ENCODE data around the gene ACSL1.
A peak's percentile ranks its signal among the peaks of the same experiment; 100 is the strongest.

ACSL1 gene

DNA sequence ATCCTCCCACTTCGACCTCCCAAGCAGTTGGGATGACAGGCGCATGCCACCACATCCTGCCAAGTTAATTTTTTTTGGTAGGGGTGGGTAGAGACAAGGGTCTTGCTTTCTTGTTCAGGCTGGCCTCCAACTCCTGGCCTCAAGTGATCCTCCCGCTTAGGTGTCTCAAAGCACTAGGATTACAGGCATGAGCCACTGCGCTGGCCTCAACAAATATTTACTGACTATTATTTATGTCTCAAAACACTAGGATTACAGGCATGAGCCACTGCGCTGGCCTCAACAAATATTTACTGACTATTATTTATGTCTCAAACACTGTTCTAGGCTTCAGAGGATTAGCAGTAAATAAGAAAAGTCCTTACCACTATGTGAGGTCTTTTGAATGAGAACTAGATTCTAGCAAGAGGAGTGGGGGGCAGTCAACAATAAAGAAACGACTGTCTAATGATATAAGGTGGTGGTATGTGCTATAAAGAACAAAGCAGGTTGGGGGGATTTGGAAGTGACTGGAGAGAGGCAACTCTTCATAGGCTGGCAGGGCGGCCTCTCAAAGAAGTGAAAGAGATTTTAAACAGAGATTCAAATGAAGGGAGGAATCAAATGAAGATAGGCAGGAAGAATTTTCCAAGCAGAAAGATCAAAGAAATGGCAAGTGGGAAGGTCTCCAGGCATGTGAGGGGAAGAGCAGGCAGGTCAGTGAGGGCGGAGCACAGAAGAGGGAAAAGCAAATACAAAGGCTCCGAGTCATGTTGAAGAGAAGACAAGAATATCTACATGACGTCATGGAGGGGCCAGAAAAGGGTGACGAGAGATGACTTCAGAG lies 12.7 kb upstream of the ACSL1 start (continued):
- TF ChIP-seq ZNF660 (tag by site-specific recombination; IDR thresholded peaks at IDR 0.05) (0 out of 2 replicates have a peak, but pooled peaks have one; percentile 21), ZNF214 (tag by site-specific recombination; IDR thresholded peaks at IDR 0.05; ENCODE audit: borderline replicate concordance) (no peak), ZBTB48 (tag by site-specific recombination; IDR thresholded peaks at IDR 0.05) (0 out of 2 replicates have a peak, but pooled peaks have one; percentile 29), KLF1 (tag by site-specific recombination; IDR thresholded peaks at IDR 0.05) (peak; percentile 35; the same call in 1 of the 2 replicates), ZBTB17 (tag by site-specific recombination; IDR thresholded peaks at IDR 0.05) (peak; percentile 52), ZNF37A (tag by site-specific recombination; IDR thresholded peaks at IDR 0.05) (no peak)
- TF ChIP-seq, protein P1, sequence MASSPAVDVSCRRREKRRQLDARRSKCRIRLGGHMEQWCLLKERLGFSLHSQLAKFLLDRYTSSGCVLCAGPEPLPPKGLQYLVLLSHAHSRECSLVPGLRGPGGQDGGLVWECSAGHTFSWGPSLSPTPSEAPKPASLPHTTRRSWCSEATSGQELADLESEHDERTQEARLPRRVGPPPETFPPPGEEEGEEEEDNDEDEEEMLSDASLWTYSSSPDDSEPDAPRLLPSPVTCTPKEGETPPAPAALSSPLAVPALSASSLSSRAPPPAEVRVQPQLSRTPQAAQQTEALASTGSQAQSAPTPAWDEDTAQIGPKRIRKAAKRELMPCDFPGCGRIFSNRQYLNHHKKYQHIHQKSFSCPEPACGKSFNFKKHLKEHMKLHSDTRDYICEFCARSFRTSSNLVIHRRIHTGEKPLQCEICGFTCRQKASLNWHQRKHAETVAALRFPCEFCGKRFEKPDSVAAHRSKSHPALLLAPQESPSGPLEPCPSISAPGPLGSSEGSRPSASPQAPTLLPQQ (tag by site-specific recombination; IDR thresholded peaks at IDR 0.05): 0 out of 2 replicates have a peak, but pooled peaks have one; percentile 29

DNA sequence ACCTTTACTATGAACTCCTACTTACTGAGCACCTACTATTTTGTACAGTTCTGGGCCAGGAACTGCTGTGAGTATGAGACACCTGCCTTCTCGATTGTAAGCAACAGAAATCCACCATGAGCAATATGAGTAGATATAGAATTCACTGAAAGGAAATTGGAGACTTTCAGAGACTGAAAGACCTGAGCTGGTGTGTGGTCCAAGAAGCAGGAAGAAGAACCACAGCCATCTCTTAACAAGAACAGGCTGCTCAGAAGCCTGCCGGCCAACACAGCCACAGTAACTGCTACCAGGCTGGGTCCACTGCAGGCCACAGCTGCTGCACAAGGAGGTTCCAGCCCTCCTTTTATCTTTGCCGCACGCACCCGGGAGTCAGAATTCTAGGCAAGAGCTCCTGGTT lies 10.8 kb upstream of the ACSL1 start:
- Histone ChIP-seq H3K4me3 (ENCODE audit: low read depth, low read length) (no peak overlapping the region), H3K36me3 (ENCODE audit: control insufficient read depth in 2 of 2, insufficient read depth in 1 of 2, low read length in 2 of 2) (no peaks in the 10 kb centered on the region), H3K4me1 (ENCODE audit: control insufficient read depth, insufficient read depth, low read length) (no peaks in the 10 kb centered on the region), H3K27ac (ENCODE audit: extremely low read depth, low read depth, low read length) (no peak overlapping the region), H3K9me3 (ENCODE audit: control insufficient read depth, insufficient read depth, low read depth, low read length) (no peaks in the 10 kb centered on the region)
- TF ChIP-seq ZNF571 (tag by site-specific recombination; IDR thresholded peaks at IDR 0.05) (no peak), TCF7L2 (IDR thresholded peaks at IDR 0.05; ENCODE audit: borderline replicate concordance, low read depth, low read length) (no peak), ZNF24 (tag by site-specific recombination; IDR thresholded peaks at IDR 0.05) (no peak), ZNF302 (tag by site-specific recombination; IDR thresholded peaks at IDR 0.05; ENCODE audit: low read depth) (no peak), ZNF677 (tag by site-specific recombination; IDR thresholded peaks at IDR 0.05) (no peak), TSHZ1 (tag by site-specific recombination; IDR thresholded peaks at IDR 0.05; ENCODE audit: borderline replicate concordance) (no peak), ZNF214 (tag by site-specific recombination; IDR thresholded peaks at IDR 0.05; ENCODE audit: borderline replicate concordance) (no peak), ZNF366 (tag by site-specific recombination; conservative IDR thresholded peaks at IDR 0.05) (no peak), GLIS1 (tag by site-specific recombination; IDR thresholded peaks at IDR 0.05) (no peak), IKZF3 (tag by site-specific recombination; IDR thresholded peaks at IDR 0.05) (no peak), ZSCAN4 (tag by site-specific recombination; IDR thresholded peaks at IDR 0.05) (no peak), ZNF48 (tag by site-specific recombination; IDR thresholded peaks at IDR 0.05) (no peak), GFI1B (tag by site-specific recombination; IDR thresholded peaks at IDR 0.05) (no peak)
- TF ChIP-seq, protein P2, sequence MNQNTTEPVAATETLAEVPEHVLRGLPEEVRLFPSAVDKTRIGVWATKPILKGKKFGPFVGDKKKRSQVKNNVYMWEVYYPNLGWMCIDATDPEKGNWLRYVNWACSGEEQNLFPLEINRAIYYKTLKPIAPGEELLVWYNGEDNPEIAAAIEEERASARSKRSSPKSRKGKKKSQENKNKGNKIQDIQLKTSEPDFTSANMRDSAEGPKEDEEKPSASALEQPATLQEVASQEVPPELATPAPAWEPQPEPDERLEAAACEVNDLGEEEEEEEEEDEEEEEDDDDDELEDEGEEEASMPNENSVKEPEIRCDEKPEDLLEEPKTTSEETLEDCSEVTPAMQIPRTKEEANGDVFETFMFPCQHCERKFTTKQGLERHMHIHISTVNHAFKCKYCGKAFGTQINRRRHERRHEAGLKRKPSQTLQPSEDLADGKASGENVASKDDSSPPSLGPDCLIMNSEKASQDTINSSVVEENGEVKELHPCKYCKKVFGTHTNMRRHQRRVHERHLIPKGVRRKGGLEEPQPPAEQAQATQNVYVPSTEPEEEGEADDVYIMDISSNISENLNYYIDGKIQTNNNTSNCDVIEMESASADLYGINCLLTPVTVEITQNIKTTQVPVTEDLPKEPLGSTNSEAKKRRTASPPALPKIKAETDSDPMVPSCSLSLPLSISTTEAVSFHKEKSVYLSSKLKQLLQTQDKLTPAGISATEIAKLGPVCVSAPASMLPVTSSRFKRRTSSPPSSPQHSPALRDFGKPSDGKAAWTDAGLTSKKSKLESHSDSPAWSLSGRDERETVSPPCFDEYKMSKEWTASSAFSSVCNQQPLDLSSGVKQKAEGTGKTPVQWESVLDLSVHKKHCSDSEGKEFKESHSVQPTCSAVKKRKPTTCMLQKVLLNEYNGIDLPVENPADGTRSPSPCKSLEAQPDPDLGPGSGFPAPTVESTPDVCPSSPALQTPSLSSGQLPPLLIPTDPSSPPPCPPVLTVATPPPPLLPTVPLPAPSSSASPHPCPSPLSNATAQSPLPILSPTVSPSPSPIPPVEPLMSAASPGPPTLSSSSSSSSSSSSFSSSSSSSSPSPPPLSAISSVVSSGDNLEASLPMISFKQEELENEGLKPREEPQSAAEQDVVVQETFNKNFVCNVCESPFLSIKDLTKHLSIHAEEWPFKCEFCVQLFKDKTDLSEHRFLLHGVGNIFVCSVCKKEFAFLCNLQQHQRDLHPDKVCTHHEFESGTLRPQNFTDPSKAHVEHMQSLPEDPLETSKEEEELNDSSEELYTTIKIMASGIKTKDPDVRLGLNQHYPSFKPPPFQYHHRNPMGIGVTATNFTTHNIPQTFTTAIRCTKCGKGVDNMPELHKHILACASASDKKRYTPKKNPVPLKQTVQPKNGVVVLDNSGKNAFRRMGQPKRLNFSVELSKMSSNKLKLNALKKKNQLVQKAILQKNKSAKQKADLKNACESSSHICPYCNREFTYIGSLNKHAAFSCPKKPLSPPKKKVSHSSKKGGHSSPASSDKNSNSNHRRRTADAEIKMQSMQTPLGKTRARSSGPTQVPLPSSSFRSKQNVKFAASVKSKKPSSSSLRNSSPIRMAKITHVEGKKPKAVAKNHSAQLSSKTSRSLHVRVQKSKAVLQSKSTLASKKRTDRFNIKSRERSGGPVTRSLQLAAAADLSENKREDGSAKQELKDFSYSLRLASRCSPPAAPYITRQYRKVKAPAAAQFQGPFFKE (tag by site-specific recombination; IDR thresholded peaks at IDR 0.05; ENCODE audit: borderline replicate concordance): no peak
- POLR2A ChIA-PET: no interaction called here
- CTCF ChIA-PET: interaction anchor here (0.6 to 1.7 kb wide), 2 partner anchors 8 to 300 kb away, joined by 3 to 5 read pairs; no protein-coding TSS in a partner anchor

All from HEK293 (cell line).